Measurements from ENCODE around the gene PHACTR1. TPM values are rescaled to one million over a fixed set of nuclear protein-coding genes. Genes with fewer than 3 reads are reported as not detected.
A peak's percentile ranks its signal among the peaks of the same experiment; 100 is the strongest.

PHACTR1 gene
- total and polyA plus RNA-seq, 9 of the 15 experiments (the other 6 are each of a cell fraction or from before 2014, with no cell fraction given) = 11.5 to 32.6 (median 22.0) TPM

DNA sequence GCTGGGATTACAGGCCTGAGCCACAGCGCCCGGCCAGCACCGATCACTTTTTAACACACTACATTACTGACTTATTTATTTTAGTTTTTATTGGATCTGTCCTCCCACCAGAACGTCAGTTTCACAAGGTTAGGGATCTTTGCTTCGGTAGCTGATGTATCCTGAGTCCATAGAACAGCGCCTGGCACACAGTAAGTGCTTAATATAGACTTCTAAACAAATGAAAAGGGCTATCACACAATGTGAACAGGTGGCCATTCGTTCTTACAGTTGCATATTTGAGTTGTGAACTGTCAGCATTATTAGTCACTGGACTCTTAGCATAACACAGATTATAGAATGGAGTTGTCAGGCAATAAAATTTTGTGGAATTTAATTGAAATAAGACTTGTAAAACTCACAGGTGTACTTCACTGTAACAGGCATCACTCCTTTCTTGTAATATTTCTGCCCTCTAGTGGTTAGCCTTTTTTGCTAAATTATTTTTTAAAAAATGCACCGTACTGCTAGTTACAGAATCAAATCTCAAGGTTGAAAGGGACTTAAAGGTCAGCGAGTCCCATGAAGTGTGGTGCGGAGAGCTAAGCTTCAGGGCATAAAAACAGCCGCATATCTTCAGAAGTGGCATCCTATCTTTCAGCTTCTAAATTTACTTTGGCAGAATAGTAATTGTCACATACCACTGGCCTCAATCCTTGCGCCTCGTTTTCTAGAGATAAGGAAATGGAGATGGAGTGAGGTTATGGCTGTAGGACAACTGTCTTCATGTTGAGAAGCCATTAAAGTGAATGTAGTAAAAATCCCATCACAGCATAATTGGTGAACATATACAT, 615.2 kb downstream of the PHACTR1 start (continued):
- TF ChIP-seq SP2 (IDR thresholded peaks at IDR 0.05; ENCODE audit: extremely low read depth, low read depth, low read length, poor library complexity, severe bottlenecking) (no peak), DPF2 (IDR thresholded peaks at IDR 0.05) (0 out of 2 replicates have a peak, but pooled peaks have one; percentile 12), LEF1 (IDR thresholded peaks at IDR 0.05) (0 out of 2 replicates have a peak, but pooled peaks have one; percentile 6), RAD21 (CRISPR knock-in tag; conservative IDR thresholded peaks at IDR 0.05 in 1 of 2, IDR thresholded peaks at IDR 0.05 in 1 of 2) (peak; percentile 91 to 96), ESRRA (IDR thresholded peaks at IDR 0.05; ENCODE audit: borderline replicate concordance, low read depth) (peak; percentile 51; the same call in 1 of the 2 replicates), SMC3 (conservative IDR thresholded peaks at IDR 0.05; ENCODE audit: insufficient read depth, low read depth, low read length) (peak; percentile 48; the same call in 1 of the 2 replicates), NFRKB (IDR thresholded peaks at IDR 0.05; ENCODE audit: low read depth) (no peak), ARID2 (IDR thresholded peaks at IDR 0.05) (peak; percentile 73)
- TF ChIP-seq, protein P1, sequence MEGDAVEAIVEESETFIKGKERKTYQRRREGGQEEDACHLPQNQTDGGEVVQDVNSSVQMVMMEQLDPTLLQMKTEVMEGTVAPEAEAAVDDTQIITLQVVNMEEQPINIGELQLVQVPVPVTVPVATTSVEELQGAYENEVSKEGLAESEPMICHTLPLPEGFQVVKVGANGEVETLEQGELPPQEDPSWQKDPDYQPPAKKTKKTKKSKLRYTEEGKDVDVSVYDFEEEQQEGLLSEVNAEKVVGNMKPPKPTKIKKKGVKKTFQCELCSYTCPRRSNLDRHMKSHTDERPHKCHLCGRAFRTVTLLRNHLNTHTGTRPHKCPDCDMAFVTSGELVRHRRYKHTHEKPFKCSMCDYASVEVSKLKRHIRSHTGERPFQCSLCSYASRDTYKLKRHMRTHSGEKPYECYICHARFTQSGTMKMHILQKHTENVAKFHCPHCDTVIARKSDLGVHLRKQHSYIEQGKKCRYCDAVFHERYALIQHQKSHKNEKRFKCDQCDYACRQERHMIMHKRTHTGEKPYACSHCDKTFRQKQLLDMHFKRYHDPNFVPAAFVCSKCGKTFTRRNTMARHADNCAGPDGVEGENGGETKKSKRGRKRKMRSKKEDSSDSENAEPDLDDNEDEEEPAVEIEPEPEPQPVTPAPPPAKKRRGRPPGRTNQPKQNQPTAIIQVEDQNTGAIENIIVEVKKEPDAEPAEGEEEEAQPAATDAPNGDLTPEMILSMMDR (IDR thresholded peaks at IDR 0.05 in 2 of 3, conservative IDR thresholded peaks at IDR 0.05 in 1 of 3; ENCODE audit: insufficient read depth in 2 of 3, low read depth in 1 of 3, low read length in 3 of 3) = peak; percentile 58 to 86 (median 63); a peak in 5 of 6 replicates
- TF ChIP-seq, protein P2, sequence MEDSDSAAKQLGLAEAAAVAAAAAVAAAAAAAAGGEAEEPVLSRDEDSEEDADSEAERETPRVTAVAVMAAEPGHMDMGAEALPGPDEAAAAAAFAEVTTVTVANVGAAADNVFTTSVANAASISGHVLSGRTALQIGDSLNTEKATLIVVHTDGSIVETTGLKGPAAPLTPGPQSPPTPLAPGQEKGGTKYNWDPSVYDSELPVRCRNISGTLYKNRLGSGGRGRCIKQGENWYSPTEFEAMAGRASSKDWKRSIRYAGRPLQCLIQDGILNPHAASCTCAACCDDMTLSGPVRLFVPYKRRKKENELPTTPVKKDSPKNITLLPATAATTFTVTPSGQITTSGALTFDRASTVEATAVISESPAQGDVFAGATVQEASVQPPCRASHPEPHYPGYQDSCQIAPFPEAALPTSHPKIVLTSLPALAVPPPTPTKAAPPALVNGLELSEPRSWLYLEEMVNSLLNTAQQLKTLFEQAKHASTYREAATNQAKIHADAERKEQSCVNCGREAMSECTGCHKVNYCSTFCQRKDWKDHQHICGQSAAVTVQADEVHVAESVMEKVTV (CRISPR knock-in tag; IDR thresholded peaks at IDR 0.05) = peak; percentile 68; the same call in 1 of the 2 replicates
- TF ChIP-seq, protein P3, sequence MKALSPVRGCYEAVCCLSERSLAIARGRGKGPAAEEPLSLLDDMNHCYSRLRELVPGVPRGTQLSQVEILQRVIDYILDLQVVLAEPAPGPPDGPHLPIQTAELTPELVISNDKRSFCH (CRISPR knock-in tag; IDR thresholded peaks at IDR 0.05) = no peak
- TF ChIP-seq, protein P3 (tag; IDR thresholded peaks at IDR 0.05) = peak; percentile 57; the same call in 1 of the 2 replicates
- TF ChIP-seq, protein P4, sequence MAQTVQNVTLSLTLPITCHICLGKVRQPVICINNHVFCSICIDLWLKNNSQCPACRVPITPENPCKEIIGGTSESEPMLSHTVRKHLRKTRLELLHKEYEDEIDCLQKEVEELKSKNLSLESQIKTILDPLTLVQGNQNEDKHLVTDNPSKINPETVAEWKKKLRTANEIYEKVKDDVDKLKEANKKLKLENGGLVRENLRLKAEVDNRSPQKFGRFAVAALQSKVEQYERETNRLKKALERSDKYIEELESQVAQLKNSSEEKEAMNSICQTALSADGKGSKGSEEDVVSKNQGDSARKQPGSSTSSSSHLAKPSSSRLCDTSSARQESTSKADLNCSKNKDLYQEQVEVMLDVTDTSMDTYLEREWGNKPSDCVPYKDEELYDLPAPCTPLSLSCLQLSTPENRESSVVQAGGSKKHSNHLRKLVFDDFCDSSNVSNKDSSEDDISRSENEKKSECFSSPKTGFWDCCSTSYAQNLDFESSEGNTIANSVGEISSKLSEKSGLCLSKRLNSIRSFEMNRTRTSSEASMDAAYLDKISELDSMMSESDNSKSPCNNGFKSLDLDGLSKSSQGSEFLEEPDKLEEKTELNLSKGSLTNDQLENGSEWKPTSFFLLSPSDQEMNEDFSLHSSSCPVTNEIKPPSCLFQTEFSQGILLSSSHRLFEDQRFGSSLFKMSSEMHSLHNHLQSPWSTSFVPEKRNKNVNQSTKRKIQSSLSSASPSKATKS (CRISPR knock-in tag; IDR thresholded peaks at IDR 0.05) = no peak
- TF ChIP-seq, protein P5, sequence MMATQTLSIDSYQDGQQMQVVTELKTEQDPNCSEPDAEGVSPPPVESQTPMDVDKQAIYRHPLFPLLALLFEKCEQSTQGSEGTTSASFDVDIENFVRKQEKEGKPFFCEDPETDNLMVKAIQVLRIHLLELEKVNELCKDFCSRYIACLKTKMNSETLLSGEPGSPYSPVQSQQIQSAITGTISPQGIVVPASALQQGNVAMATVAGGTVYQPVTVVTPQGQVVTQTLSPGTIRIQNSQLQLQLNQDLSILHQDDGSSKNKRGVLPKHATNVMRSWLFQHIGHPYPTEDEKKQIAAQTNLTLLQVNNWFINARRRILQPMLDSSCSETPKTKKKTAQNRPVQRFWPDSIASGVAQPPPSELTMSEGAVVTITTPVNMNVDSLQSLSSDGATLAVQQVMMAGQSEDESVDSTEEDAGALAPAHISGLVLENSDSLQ (IDR thresholded peaks at IDR 0.05) = no peak
- TF ChIP-seq, protein P6, sequence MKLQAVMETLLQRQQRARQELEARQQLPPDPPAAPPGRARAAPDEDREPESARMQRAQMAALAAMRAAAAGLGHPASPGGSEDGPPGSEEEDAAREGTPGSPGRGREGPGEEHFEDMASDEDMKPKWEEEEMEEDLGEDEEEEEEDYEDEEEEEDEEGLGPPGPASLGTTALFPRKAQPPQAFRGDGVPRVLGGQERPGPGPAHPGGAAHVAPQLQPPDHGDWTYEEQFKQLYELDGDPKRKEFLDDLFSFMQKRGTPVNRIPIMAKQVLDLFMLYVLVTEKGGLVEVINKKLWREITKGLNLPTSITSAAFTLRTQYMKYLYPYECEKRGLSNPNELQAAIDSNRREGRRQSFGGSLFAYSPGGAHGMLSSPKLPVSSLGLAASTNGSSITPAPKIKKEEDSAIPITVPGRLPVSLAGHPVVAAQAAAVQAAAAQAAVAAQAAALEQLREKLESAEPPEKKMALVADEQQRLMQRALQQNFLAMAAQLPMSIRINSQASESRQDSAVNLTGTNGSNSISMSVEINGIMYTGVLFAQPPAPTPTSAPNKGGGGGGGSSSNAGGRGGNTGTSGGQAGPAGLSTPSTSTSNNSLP (IDR thresholded peaks at IDR 0.05; ENCODE audit: borderline replicate concordance, low read depth, low read length) = 0 out of 2 replicates have a peak, but pooled peaks have one; percentile 35
